GM18526 (cell line): ENCODE data around the gene ALK.

Experiments used
- POLR2A ChIP-seq: IDR thresholded peaks from 3 replicates; pipeline ENCODE4 v1.6.1; 2011; ENCODE audit not compliant: insufficient read length; ENCODE audit errors: extremely low read depth

ALK gene

DNA sequence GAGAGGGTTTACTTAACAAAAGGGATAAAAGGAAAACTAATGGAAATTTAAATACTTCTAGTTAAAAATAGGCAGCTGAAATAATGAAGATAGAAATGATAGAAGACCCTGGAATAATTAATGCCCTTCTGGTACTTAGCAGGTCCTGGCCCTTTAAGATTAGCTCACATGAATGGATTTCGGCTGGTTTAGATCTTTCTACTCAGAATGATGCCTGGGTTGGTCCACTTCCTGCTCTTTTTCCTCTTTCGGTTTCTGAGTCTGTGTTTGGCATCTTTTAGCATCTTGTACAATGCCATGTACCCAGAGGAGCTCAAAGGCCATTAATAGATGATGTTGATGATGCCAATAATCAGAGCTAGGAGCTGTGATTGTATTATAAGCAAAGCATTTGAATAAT lies 515.7 kb downstream of the ALK start:
- TF ChIP-seq POLR2A, result no peak

DNA sequence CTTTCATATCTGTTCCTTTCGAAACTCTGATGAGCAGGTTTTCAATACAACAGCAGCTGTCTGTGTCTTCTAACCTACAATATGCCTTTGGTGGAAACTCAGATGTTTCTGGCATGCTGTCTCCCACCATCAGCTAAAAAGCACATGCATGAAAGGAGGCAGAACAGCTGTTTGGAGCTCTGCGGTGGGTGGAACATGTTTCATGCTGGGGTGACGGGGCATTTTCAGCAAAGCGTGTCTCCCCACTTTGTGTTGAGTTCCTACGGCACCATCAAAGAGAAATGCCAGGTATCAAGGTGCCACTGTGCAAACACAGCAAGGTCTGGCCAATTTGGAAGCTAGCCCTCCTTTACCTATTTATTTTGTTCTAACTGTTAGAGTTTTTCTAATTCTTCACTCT lies 516.1 kb downstream of the ALK start:
- no peak for TF ChIP-seq POLR2A

DNA sequence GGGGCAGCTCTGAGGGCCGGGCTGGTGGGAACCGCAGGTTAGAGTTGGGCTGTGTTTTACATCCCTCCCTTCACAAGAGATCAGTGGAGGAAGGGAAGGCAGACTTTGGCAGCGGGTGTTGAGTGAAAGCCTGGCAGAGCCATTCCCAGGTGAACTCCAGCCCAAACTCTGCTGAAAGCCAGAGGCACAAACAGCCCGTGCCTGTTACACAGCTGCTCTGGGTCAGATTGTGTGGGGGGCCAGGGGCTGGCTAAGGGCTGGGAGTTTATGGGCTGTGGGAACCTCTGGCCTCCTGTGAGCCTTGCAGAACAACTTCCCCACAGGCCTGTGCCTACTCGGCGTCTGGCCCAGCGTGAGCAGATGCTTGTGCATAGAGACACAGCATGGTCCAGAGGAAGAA lies 519.4 kb downstream of the ALK start:
- no peak for TF ChIP-seq POLR2A

DNA sequence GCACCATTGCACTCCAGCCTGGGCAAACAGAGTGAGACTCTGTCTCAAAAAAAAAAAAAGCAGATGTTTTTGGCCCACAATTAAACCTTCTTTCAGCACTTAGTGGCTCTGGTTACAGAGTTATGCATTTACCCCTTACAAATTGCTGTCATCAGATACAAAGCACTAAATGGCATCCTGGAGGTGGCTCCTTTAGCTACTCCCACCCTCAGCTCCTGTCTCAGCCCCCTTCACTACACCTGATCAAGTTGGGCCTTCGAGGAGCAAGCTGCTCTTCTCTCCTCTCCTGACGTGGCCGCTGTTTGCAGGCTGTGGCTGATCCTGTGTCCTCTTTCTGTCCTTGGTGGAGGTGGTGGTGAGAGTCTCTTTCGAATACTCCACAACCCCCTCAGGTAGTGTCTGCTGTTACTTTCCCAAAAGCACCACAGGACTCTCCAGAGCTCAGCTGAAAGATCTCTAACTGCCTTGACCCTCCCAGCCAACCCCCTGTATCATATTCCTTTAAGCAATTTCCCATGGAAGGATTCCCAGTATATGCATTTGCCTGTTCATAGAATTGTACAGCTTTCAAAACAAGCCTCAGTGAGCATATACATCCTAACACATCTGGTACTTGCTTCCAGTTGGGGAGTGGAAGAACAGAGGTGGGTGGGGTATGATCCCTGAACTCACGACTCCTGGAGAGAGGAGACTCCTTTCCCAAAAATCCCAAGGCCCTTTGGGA lies 520.3 kb downstream of the ALK start:
- TF ChIP-seq POLR2A, result no peak

DNA sequence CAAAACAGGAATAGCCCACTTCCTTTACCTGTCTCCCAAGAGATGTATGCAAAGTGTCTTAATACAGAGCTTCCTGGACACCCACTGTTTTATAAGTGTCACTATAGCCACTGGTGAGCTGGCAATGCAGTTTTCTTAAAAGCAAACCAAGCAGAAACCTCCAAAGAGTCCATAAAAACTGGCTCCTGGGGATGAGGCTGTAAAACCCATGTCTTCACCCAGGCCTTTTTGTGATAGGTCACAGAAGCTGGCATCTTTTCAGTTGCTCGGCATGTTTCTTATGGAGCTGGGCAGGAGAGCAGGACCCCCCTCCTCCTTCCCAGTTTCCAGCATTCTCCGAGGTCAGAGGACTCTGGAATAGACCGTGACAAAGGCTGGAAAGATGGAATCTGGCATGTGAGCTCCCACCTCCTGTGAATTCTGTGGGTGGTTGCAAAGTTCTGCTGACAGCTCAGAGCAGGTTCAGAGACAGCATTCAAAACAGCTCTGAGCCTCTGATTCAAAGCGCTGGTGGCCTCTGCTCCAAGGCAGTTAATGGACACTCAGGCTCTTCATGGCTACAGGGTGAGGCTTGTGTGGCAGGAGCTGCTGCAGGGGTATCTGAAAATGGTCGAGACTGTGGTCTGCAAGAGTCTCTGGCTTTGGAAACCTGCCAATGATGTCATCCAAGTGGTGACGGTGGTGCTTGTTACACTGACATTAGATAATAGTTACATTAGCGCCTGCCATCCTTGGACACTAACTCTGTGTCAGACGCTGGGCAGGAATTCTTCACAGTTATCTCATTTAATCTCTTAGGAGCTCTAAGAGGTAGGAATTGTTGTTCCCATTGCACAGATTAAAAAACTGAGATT lies 522.8 kb downstream of the ALK start:
- TF ChIP-seq POLR2A, result no peak

DNA sequence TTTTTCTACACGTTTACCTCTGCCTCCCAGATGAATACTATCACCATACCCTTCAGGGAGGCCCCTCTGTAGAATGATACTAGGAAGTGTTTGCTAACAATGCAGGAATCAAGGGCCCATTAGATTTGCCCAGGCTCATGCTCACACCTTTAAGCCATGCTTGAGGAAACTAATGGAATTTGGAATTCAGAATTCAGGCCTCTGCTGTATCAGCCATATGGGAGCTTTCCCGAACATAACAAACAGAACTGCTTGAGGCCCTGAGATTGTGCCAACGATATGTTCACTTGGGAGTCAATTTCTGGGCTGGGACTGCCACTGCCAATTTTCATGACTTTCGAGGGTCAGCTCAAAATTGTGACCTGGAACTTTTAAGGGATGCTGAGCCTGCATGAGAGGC lies 523.7 kb downstream of the ALK start:
- no peak for TF ChIP-seq POLR2A

DNA sequence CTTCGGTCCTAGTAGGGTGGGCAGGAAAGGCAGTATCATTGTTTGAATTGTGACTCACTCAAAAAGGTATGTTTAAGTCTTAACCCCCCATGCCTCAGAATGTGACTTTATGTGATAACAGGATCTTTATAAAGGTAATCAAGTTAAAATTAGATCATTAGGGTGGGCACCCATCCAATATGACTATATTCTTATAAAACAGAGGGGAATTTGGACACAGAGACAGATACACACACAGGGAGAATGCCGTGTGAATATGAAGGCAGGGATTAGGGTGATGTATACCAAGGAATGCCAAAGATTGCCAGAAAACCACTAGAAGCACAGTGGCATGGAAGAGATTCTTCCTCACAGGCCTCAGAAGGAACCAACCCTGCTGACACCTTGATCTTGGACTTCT lies 524.3 kb downstream of the ALK start:
- TF ChIP-seq POLR2A, result no peak

DNA sequence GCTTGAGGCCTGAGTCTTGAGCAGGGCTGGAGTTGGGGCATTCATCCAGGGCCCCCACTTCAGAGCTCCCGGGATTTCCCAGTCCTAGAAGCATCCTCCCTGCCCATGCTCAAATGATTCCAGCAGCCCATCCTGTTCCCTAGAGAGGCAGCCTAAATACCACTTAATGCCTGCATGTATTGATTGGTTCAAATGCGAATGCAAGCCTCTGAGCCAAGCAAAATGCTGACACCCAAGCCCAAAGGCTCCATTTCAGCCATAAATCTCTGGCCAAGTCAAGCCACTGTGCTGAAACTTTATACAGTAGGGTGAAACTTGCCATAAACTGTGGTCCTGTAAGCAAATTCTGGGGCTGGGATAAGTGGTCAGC lies 526.4 kb downstream of the ALK start:
- no peak for TF ChIP-seq POLR2A

DNA sequence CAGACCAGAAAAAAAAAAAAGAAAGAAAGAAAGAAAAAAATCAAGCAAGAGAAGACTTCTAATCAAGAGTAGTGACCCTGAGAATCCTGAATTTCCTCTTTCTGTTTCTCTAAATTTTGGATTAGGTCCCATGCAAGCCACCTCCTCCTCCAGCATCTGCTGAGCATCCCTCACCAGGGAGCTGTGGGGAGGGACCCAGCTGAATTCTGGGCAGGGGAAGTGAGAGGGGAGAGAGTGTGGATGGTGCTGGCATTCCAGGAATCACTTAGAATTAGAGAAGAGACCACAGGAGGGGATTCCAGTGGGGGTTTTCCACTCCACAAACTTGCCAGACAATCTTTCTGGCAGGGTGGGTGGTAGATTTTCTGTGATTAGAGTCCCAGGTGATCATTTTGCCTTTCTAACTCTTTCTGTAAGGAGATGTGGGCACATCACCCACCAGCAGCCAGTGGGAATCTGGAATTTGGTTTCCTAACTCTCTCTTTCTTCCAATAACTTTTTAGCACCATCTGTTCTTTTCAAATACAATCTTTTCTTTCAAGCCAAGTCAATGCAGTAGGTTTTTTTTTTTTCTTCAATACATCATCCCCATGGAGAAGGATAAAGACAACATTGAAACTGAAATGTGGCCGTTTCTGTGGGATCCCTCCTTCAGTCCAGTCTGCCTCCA lies 526.9 kb downstream of the ALK start:
- TF ChIP-seq POLR2A, result no peak

DNA sequence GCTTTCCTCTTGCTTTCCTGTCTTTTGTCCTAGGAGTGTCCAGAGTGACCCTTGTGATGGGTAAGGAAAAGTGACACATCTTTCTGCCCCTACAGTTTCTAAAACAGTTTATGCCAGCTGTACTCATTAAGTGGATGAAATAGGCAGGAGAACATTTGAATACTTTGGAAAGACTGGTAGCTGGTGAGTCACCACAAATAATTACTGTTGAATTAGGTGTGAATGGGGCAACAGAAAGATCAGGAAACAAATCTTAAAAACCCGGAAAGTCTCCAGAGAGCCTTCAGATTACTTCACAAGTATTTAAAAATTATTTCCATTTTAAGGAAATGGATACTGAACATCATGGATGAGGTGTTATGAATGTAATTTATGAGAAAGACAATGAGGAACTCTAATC lies 527.7 kb downstream of the ALK start:
- TF ChIP-seq POLR2A, result no peak

DNA sequence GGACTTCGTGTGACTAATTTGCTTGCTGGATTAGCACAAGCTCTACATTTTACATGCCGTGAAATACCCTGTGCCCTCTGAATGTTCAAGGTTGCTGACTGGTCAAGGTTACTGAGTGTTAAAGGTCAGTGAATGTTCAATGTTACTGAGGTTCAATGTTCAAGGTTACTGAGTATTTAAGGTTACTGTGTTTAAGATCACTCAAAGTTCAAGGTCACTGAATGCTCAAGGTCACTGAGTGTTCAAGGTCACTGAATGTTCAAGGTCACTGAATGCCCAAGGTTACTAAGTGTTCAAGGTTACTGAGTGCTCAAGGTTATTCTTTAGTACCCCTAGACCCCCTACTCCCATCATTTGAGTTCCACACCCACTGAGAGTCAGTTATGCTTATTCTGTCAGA lies 528.6 kb downstream of the ALK start:
- TF ChIP-seq POLR2A, result no peak

DNA sequence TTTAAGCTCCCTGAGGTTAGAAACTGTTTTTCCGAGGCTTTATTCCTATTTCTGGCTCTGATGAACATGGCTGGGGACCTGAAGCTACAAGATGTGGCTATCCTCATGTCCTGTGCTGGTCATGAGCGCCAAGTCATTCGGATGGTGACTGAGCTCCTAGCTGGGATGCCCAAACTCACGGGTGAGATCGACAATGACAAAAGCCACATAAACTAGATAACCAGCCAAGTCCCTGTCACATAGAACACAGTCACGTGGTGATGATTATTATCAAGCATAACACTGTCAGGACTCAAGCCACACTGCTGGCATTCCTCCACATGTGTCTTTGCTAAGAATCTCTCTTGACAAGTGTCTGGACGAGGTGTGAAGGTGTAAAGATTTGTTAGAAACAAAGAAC lies 531.2 kb downstream of the ALK start:
- no peak for TF ChIP-seq POLR2A

DNA sequence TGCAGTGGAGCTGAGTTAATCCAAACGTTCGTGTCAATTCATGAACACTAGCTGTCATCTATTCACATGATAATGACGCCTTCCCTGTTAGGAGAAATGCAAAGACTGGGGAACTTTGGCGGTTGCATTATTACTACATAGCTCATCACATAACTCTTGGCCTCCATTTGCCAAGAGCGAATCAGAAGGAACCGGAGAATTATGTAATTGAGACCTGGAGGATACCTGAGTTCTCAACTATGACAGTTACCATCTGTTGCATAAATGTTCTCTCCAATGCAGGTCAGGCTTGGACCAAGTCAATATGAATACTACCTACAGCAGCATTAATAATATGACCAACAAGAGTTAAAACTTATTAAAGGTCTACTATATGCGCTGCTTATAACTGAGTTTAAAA lies 531.7 kb downstream of the ALK start:
- TF ChIP-seq POLR2A, result no peak

DNA sequence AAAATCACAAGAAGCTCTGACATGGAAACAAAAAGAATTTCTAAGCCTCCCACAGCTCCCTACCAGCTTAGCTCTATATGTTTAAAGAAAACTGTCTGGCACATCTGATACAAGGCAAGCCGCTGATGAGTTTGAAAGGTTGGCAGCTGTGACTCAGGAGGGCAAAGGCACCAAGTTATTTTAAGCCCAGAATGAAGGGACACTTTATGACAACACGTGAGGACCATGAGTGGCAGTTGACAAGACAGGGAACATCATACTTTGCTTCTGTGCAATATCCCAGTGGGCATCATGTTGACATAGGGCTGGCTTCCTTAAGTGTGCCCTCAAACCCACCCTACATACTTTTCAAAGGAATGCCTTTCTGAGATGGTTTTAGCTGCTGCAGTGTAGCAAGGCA lies 533.3 kb downstream of the ALK start:
- no peak for TF ChIP-seq POLR2A

DNA sequence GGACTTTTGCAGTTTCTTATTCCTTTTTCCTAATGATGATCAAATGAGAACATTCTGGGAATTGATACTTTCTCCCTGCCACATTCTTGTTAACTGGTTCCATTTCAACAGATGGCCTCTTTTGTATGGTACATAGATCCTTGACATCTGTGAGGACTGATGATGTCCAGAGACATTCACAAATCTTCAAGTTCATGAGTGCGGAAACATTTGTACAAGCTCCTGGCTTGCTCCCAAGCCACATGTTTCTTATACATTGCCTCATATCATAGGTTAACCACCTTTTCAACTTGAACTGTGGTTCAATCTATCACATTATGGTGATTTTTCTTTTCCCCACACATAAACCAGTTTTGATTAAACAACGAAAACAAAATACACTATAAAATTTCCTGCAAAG lies 538.9 kb downstream of the ALK start:
- TF ChIP-seq POLR2A, result no peak

DNA sequence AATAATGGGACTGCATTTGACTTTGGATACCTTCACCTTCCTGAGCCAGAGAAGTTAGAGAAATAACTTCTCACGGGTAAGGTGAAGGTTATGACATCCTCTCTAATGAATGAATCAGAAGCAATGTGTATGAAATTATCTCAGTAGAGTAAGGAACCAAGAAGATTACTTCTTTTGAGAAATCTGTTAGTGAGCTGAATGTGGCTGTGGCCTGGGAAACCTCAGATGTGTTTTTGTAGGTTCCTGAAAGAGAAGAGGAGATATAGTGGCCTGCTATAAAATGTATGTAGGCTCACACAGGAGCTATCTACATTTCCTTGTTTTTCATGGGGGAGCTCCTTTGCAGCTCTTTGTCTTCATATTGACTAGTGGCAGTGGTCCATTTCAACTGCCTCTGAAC lies 543.6 kb downstream of the ALK start:
- no peak for TF ChIP-seq POLR2A
